SK-N-SH treated with all-trans-retinoic acid at 6 μM for 48 hours (cell line): ENCODE data around the gene SCYL3.

ENCODE experiments used
- ATAC-seq: fragments of 200-7000 bp; cut with Tn5 transposase; 3 replicates; pipeline ENCODE4 v1.9.1; 2020; ENCODE audit warnings: mild to moderate bottlenecking, moderate library complexity
- BACH2 ChIP-seq: fragments of 250-450 bp; sonication (Bioruptor Pico); IDR thresholded peaks from 2 replicates; pipeline ENCODE4 v1.9.0; 2021; ENCODE audit warnings: mild to moderate bottlenecking, borderline replicate concordance
- CSDC2 ChIP-seq: fragments of 250-450 bp; sonication (Bioruptor Pico); IDR thresholded peaks from 2 replicates; pipeline ENCODE4 v1.5.0; 2020; ENCODE audit warnings: mild to moderate bottlenecking, moderate library complexity
- ESRRG ChIP-seq: fragments of 250-450 bp; sonication (Bioruptor Pico); IDR thresholded peaks from 2 replicates; pipeline ENCODE4 v1.6.1; 2021; ENCODE audit warnings: mild to moderate bottlenecking
- GLIS3 ChIP-seq: fragments of 250-450 bp; sonication (Bioruptor Pico); IDR thresholded peaks from 2 replicates; pipeline ENCODE4 v1.5.0; 2020; ENCODE audit warnings: mild to moderate bottlenecking, moderate library complexity
- OSR1 ChIP-seq: fragments of 250-450 bp; sonication (Bioruptor Pico); IDR thresholded peaks from 2 replicates; pipeline ENCODE4 v1.8.0; 2022; ENCODE audit warnings: moderate library complexity, mild to moderate bottlenecking, inconsistent platforms
- PPARA ChIP-seq: fragments of 250-450 bp; sonication (Bioruptor Pico); IDR thresholded peaks from 2 replicates; pipeline ENCODE4 v1.5.0; 2020; ENCODE audit warnings: mild to moderate bottlenecking, borderline replicate concordance
- RARB ChIP-seq: fragments of 250-450 bp; sonication (Bioruptor Pico); IDR thresholded peaks from 2 replicates; pipeline ENCODE4 v1.8.0; 2021; ENCODE audit warnings: mild to moderate bottlenecking, moderate library complexity
- SNAI2 ChIP-seq: fragments of 250-450 bp; sonication (Bioruptor Pico); IDR thresholded peaks from 2 replicates; pipeline ENCODE4 v1.5.0; 2020; ENCODE audit warnings: mild to moderate bottlenecking, moderate library complexity
- TCF4 ChIP-seq: fragments of 250-450 bp; sonication (Bioruptor Pico); IDR thresholded peaks from 2 replicates; pipeline ENCODE4 v1.8.0; 2021; ENCODE audit warnings: mild to moderate bottlenecking, moderate library complexity, borderline replicate concordance
- TOX ChIP-seq: fragments of 250-450 bp; sonication (Bioruptor Pico); IDR thresholded peaks from 2 replicates; pipeline ENCODE4 v1.8.0; 2021; ENCODE audit warnings: mild to moderate bottlenecking, moderate library complexity, borderline replicate concordance
- ZFP3 ChIP-seq: fragments of 250-450 bp; sonication (Bioruptor Pico); IDR thresholded peaks from 2 replicates; pipeline ENCODE4 v1.5.0; 2020; ENCODE audit warnings: mild to moderate bottlenecking, moderate library complexity
- ZFP30 ChIP-seq: fragments of 450-650 bp; formaldehyde crosslinking; IDR thresholded peaks from 2 replicates; pipeline ENCODE4 v1.5.0; 2022; ENCODE audit warnings: mild to moderate bottlenecking, moderate library complexity
- ZNF565 ChIP-seq: fragments of 450-650 bp; formaldehyde crosslinking; conservative IDR thresholded peaks from 2 replicates; pipeline ENCODE4 v1.5.0; 2020; ENCODE audit warnings: low read depth, mild to moderate bottlenecking, moderate library complexity
- ZNF8 ChIP-seq: fragments of 450-650 bp; formaldehyde crosslinking; IDR thresholded peaks from 2 replicates; pipeline ENCODE4 v1.5.0; 2020; ENCODE audit warnings: mild to moderate bottlenecking, moderate library complexity
- TF ChIP-seq, protein P1 (sequence below): fragments of 250-450 bp; sonication (Bioruptor Pico); IDR thresholded peaks from 2 replicates; pipeline ENCODE4 v1.5.0; 2020; ENCODE audit warnings: mild to moderate bottlenecking, moderate library complexity
- TF ChIP-seq, protein P2 (sequence below): fragments of 250-450 bp; sonication (Bioruptor Pico); IDR thresholded peaks from 2 replicates; pipeline ENCODE4 v1.5.1; 2021; ENCODE audit warnings: mild to moderate bottlenecking, moderate library complexity
- TF ChIP-seq, protein P3 (sequence below): fragments of 250-450 bp; sonication (Bioruptor Pico); IDR thresholded peaks from 2 replicates; pipeline ENCODE4 v1.5.1; 2020; ENCODE audit warnings: low read depth, mild to moderate bottlenecking, moderate library complexity
- TF ChIP-seq, protein P4 (sequence below): fragments of 250-450 bp; sonication (Bioruptor Pico); IDR thresholded peaks from 2 replicates; pipeline ENCODE4 v1.8.0; 2021; ENCODE audit warnings: low read depth, mild to moderate bottlenecking, moderate library complexity, borderline replicate concordance

The SCYL3 gene

DNA sequence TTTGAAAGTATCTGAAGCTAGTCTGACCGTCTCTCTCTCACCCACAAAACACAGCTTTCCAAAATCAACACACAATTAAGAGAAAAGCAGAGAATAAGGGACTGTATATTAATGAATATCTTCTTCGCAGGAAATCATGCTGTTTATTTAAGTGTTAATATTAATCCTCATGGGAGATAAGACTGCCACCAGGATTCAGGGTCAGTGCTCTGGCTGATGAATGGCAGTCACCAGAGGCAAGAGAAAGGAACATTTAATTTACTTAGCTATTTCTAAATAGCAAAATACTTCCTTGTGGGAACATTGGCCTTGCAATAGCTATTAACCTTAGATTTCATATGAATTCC, 2.2 kb downstream of the SCYL3 start (continued):
- TF ChIP-seq, protein P1, sequence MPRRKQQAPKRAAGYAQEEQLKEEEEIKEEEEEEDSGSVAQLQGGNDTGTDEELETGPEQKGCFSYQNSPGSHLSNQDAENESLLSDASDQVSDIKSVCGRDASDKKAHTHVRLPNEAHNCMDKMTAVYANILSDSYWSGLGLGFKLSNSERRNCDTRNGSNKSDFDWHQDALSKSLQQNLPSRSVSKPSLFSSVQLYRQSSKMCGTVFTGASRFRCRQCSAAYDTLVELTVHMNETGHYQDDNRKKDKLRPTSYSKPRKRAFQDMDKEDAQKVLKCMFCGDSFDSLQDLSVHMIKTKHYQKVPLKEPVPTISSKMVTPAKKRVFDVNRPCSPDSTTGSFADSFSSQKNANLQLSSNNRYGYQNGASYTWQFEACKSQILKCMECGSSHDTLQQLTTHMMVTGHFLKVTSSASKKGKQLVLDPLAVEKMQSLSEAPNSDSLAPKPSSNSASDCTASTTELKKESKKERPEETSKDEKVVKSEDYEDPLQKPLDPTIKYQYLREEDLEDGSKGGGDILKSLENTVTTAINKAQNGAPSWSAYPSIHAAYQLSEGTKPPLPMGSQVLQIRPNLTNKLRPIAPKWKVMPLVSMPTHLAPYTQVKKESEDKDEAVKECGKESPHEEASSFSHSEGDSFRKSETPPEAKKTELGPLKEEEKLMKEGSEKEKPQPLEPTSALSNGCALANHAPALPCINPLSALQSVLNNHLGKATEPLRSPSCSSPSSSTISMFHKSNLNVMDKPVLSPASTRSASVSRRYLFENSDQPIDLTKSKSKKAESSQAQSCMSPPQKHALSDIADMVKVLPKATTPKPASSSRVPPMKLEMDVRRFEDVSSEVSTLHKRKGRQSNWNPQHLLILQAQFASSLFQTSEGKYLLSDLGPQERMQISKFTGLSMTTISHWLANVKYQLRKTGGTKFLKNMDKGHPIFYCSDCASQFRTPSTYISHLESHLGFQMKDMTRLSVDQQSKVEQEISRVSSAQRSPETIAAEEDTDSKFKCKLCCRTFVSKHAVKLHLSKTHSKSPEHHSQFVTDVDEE (CRISPR knock-in tag), result no peak
- TF ChIP-seq BACH2 (CRISPR knock-in tag) (no peak), ZFP3 (CRISPR knock-in tag) (no peak), OSR1 (CRISPR knock-in tag) (no peak), TOX (no peak), TCF4 (CRISPR knock-in tag) (no peak)
- TF ChIP-seq, protein P2, sequence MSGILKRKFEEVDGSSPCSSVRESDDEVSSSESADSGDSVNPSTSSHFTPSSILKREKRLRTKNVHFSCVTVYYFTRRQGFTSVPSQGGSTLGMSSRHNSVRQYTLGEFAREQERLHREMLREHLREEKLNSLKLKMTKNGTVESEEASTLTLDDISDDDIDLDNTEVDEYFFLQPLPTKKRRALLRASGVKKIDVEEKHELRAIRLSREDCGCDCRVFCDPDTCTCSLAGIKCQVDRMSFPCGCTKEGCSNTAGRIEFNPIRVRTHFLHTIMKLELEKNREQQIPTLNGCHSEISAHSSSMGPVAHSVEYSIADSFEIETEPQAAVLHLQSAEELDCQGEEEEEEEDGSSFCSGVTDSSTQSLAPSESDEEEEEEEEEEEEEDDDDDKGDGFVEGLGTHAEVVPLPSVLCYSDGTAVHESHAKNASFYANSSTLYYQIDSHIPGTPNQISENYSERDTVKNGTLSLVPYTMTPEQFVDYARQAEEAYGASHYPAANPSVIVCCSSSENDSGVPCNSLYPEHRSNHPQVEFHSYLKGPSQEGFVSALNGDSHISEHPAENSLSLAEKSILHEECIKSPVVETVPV (CRISPR knock-in tag), result no peak

DNA sequence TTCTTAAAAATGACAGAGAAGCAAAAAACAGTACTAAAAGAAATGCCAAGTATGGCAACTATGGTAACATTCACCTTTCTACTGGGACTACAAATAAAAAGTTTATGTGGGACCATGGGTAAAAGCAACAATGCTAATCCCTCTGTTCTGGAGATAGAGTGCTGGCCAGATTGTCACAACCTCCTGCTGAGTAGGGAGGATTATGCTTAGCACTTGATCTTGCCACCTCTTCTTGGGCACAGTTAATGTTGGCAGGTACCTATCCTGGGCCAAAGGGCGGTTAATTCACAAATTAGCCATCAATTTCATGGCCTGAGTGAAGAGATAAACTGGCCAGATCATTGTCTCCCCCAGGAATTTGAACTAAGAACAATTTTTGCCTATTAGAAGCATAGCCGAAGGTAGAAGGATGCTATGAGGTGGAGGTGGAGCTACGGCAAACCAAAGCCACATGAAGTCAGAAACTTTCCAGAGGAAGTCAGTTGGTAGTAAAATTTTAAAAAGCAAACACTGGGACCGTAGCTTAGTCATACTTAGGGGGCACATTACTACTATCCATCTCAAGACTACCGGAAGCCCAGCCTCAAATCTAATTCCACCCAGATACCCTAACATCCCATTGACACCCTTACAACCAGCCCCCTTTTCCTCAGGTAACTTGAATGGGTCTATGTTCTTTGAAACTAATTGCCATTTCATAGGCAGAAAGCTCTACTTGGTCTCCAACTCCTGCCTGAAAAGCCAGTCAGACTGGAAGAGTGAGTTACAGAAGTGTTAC, 2.7 kb downstream of the SCYL3 start:
- no peak for ATAC-seq
- TF ChIP-seq TCF4 (CRISPR knock-in tag) (no peak), ZFP30 (CRISPR knock-in tag) (no peak), ZNF565 (CRISPR knock-in tag) (no peak), PPARA (CRISPR knock-in tag) (no peak), ZNF8 (CRISPR knock-in tag) (no peak), ZFP3 (CRISPR knock-in tag) (no peak)
- TF ChIP-seq, protein P3, sequence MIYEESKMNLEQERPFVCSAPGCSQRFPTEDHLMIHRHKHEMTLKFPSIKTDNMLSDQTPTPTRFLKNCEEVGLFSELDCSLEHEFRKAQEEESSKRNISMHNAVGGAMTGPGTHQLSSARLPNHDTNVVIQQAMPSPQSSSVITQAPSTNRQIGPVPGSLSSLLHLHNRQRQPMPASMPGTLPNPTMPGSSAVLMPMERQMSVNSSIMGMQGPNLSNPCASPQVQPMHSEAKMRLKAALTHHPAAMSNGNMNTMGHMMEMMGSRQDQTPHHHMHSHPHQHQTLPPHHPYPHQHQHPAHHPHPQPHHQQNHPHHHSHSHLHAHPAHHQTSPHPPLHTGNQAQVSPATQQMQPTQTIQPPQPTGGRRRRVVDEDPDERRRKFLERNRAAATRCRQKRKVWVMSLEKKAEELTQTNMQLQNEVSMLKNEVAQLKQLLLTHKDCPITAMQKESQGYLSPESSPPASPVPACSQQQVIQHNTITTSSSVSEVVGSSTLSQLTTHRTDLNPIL (CRISPR knock-in tag), result no peak
- TF ChIP-seq, protein P2 (CRISPR knock-in tag), result no peak
- TF ChIP-seq, protein P1 (CRISPR knock-in tag), result no peak
- TF ChIP-seq, protein P4, sequence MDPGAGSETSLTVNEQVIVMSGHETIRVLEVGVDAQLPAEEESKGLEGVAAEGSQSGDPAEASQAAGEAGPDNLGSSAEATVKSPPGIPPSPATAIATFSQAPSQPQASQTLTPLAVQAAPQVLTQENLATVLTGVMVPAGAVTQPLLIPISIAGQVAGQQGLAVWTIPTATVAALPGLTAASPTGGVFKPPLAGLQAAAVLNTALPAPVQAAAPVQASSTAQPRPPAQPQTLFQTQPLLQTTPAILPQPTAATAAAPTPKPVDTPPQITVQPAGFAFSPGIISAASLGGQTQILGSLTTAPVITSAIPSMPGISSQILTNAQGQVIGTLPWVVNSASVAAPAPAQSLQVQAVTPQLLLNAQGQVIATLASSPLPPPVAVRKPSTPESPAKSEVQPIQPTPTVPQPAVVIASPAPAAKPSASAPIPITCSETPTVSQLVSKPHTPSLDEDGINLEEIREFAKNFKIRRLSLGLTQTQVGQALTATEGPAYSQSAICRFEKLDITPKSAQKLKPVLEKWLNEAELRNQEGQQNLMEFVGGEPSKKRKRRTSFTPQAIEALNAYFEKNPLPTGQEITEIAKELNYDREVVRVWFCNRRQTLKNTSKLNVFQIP (CRISPR knock-in tag), result no peak
- TF ChIP-seq, all 23 proteins: peak for 0

DNA sequence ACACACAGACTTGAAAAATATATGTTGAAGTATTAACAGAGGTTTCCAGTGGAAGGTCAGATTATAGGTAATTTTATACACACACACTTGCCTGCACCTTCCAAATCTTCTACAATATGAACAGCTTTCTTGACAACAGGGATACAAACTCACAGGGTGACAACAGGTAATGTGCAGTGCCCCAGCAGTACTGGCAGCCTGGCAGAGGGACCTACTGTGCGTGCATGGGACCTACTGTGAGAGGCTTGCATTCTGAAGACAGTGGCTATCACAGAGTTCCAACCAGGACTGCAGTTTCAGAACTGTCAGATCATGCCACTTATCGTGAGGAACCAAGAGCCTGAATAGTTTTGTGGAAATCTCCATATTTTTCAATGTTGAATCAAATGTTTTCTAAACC, 3.8 kb downstream of the SCYL3 start:
- TF ChIP-seq ESRRG, result no peak
- no peak for TF ChIP-seq OSR1 (CRISPR knock-in tag)
- TF ChIP-seq RARB, result no peak
- TF ChIP-seq CSDC2 (CRISPR knock-in tag), result no peak
- TF ChIP-seq GLIS3 (CRISPR knock-in tag), result no peak
- no peak for TF ChIP-seq SNAI2 (CRISPR knock-in tag)
- ATAC-seq, result no peak
